ENCODE data around the gene NFATC1. TPM values are rescaled to one million over a fixed set of nuclear protein-coding genes. Genes with fewer than 3 reads are reported as not detected.

The NFATC1 gene
- total and polyA plus RNA-seq, 2 donors from 2014 or later = 4.3 to 17.2 TPM

GRCh38 chr18:79402977-79403722, 7.4 kb downstream of the NFATC1 start:
- H3K36me3 ChIP-seq (ENCODE audit: control insufficient read depth in 2 of 3, insufficient read depth in 3 of 3, low read length in 3 of 3) = no peaks in the 10 kb centered on the region
- no peaks in the 10 kb centered on the region for H3K9me3 ChIP-seq (ENCODE audit: control insufficient read depth in 2 of 3, insufficient read depth in 1 of 3, low read length in 3 of 3)
- H3K9ac ChIP-seq (ENCODE audit: low read length in 3 of 3) = no peak overlapping the region
- intact Hi-C loops (cut with DNase I) = no loop called here
- H3K27ac ChIP-seq (ENCODE audit: low read depth in 2 of 2, low read length in 2 of 2) = peak overlapping the region; percentile 2 to 49
- no peak for TF ChIP-seq CTCF (IDR thresholded peaks at IDR 0.05; ENCODE audit: borderline replicate concordance, extremely low read depth, insufficient read depth)
- no peak overlapping the region for H3K4me3 ChIP-seq (ENCODE audit: low read length in 3 of 3)
- peaks cover 0 to 4% (median 0%) of the 10 kb centered on the region in 3 donors for H3K4me1 ChIP-seq (ENCODE audit: control insufficient read depth in 2 of 3, insufficient read depth in 2 of 3, low read depth in 1 of 3, low read length in 3 of 3)
- peak in 2 of 5 donors; percentile 44 to 88 for DNase-seq
- FAIRE-seq = no peak
- peaks cover 2% of the 10 kb centered on the region for H3K27me3 ChIP-seq (ENCODE audit: control insufficient read depth, insufficient read depth, low read length)

GRCh38 chr18:79403723-79404566, 8.2 kb downstream of the NFATC1 start:
- no peaks in the 10 kb centered on the region for H3K27me3 ChIP-seq (ENCODE audit: control insufficient read depth, insufficient read depth, low read length)
- no peaks in the 10 kb centered on the region for H3K9me3 ChIP-seq (ENCODE audit: control insufficient read depth in 2 of 3, insufficient read depth in 1 of 3, low read length in 3 of 3)
- H3K27ac ChIP-seq (ENCODE audit: low read depth in 2 of 2, low read length in 2 of 2) = peak overlapping the region in 1 of 2 donors; percentile 16
- no peak overlapping the region for H3K9ac ChIP-seq (ENCODE audit: low read length in 3 of 3)
- H3K36me3 ChIP-seq (ENCODE audit: control insufficient read depth in 2 of 3, insufficient read depth in 3 of 3, low read length in 3 of 3) = no peaks in the 10 kb centered on the region
- no peak overlapping the region for H3K4me3 ChIP-seq (ENCODE audit: low read length in 3 of 3)
- FAIRE-seq = no peak
- no peak for TF ChIP-seq CTCF (IDR thresholded peaks at IDR 0.05; ENCODE audit: borderline replicate concordance, extremely low read depth, insufficient read depth)
- DNase-seq = peak in 2 of 5 donors; percentile 2 to 62
- intact Hi-C loops (cut with DNase I) = no loop called here
- H3K4me1 ChIP-seq (ENCODE audit: control insufficient read depth in 2 of 3, insufficient read depth in 2 of 3, low read depth in 1 of 3, low read length in 3 of 3) = peaks cover 0 to 4% (median 0%) of the 10 kb centered on the region in 3 donors

- Histone ChIP-seq H3K27me3 (ENCODE audit: control insufficient read depth, insufficient read depth, low read length) (no peaks in the 10 kb centered on the region), H3K4me1 (ENCODE audit: control insufficient read depth in 2 of 3, insufficient read depth in 2 of 3, low read depth in 1 of 3, low read length in 3 of 3) (peaks cover 0 to 4% (median 0%) of the 10 kb centered on the region in 3 donors), H3K9ac (ENCODE audit: low read length in 3 of 3) (no peak overlapping the region), H3K9me3 (ENCODE audit: control insufficient read depth in 2 of 3, insufficient read depth in 1 of 3, low read length in 3 of 3) (peaks cover 0 to 2% (median 0%) of the 10 kb centered on the region in 3 donors), H3K36me3 (ENCODE audit: control insufficient read depth in 2 of 3, insufficient read depth in 3 of 3, low read length in 3 of 3) (no peaks in the 10 kb centered on the region), H3K27ac (ENCODE audit: low read depth in 2 of 2, low read length in 2 of 2) (peak overlapping the region in 1 of 2 donors; percentile 16), H3K4me3 (ENCODE audit: low read length in 3 of 3) (no peak overlapping the region)
- intact Hi-C loops (cut with DNase I) = no loop called here
- peak in 2 of 5 donors; percentile 1 to 63 for DNase-seq
- TF ChIP-seq CTCF (IDR thresholded peaks at IDR 0.05; ENCODE audit: borderline replicate concordance, extremely low read depth, insufficient read depth) = no peak
- FAIRE-seq = no peak
Measured at GRCh38 chr18:79404567-79404910, 8.8 kb downstream of the NFATC1 start.

Data from kidney (tissue), 14 donors.